ENCODE data around the gene TSPAN2. TPM values are rescaled to one million over a fixed set of nuclear protein-coding genes. Genes with fewer than 3 reads are reported as not detected.

TSPAN2 gene
- total RNA-seq, 1 donor from 2014 or later = 5.3 TPM

- Histone ChIP-seq H3K27ac (replicated peaks) (no peak overlapping the region), H3K4me3 (no peak overlapping the region), H3K4me1 (no peaks in the 10 kb centered on the region), H3K27me3 (ENCODE audit: low read depth) (peaks cover 13% of the 10 kb centered on the region), H3K36me3 (no peaks in the 10 kb centered on the region), H3K9me3 (replicated peaks) (peaks cover 36% of the 10 kb centered on the region)
- no peak for TF ChIP-seq CTCF (IDR thresholded peaks at IDR 0.05; ENCODE audit: borderline replicate concordance)
- no peak for DNase-seq
- intact Hi-C loops (cut with micrococcal nuclease) = no loop called here
Measured at GRCh38 chr1:115121793-115122192, 32.5 kb upstream of the TSPAN2 start.

- no peak overlapping the region for H3K4me3 ChIP-seq
- H3K4me1 ChIP-seq = no peaks in the 10 kb centered on the region
- no peak for DNase-seq
- no peaks in the 10 kb centered on the region for H3K36me3 ChIP-seq
- intact Hi-C loops (cut with micrococcal nuclease) = no loop called here
- peaks cover 13% of the 10 kb centered on the region for H3K27me3 ChIP-seq (ENCODE audit: low read depth)
- H3K27ac ChIP-seq (replicated peaks) = no peak overlapping the region
- TF ChIP-seq CTCF (IDR thresholded peaks at IDR 0.05; ENCODE audit: borderline replicate concordance) = no peak
- peaks cover 36% of the 10 kb centered on the region for H3K9me3 ChIP-seq (replicated peaks)
Measured at GRCh38 chr1:115120296-115120695, 31.0 kb upstream of the TSPAN2 start.

- no peaks in the 10 kb centered on the region for H3K36me3 ChIP-seq
- intact Hi-C loops (cut with micrococcal nuclease) = loop anchor here (10.0 kb wide), 1 partner anchor 64 kb away; no protein-coding TSS in a partner anchor
- peaks cover 13% of the 10 kb centered on the region for H3K27me3 ChIP-seq (ENCODE audit: low read depth)
- DNase-seq = no peak
- no peak overlapping the region for H3K4me3 ChIP-seq
- no peak overlapping the region for H3K27ac ChIP-seq (replicated peaks)
- H3K9me3 ChIP-seq (replicated peaks) = peaks cover 24% of the 10 kb centered on the region
- TF ChIP-seq CTCF (IDR thresholded peaks at IDR 0.05; ENCODE audit: borderline replicate concordance) = no peak
- no peaks in the 10 kb centered on the region for H3K4me1 ChIP-seq
Measured at GRCh38 chr1:115118611-115119010, 29.3 kb upstream of the TSPAN2 start.

GRCh38 chr1:115118086-115118485, 28.8 kb upstream of the TSPAN2 start:
- peaks cover 19% of the 10 kb centered on the region for H3K9me3 ChIP-seq (replicated peaks)
- H3K27ac ChIP-seq (replicated peaks) = no peak overlapping the region
- H3K4me3 ChIP-seq = no peak overlapping the region
- peaks cover under 1% of the 10 kb centered on the region for H3K4me1 ChIP-seq
- intact Hi-C loops (cut with micrococcal nuclease) = loop anchor here (10.0 kb wide), 1 partner anchor 63 kb away; no protein-coding TSS in a partner anchor
- H3K36me3 ChIP-seq = no peaks in the 10 kb centered on the region
- peaks cover 14% of the 10 kb centered on the region for H3K27me3 ChIP-seq (ENCODE audit: low read depth)
- no peak for DNase-seq
- TF ChIP-seq CTCF (IDR thresholded peaks at IDR 0.05; ENCODE audit: borderline replicate concordance) = no peak

GRCh38 chr1:115117298-115117697, 28.0 kb upstream of the TSPAN2 start:
- H3K36me3 ChIP-seq = no peaks in the 10 kb centered on the region
- no peak overlapping the region for H3K27ac ChIP-seq (replicated peaks)
- intact Hi-C loops (cut with micrococcal nuclease) = loop anchor here (10.0 kb wide), 1 partner anchor 62 kb away; no protein-coding TSS in a partner anchor
- H3K4me1 ChIP-seq = peaks cover 2% of the 10 kb centered on the region
- no peak for DNase-seq
- H3K9me3 ChIP-seq (replicated peaks) = peaks cover 11% of the 10 kb centered on the region
- H3K27me3 ChIP-seq (ENCODE audit: low read depth) = peaks cover 17% of the 10 kb centered on the region
- H3K4me3 ChIP-seq = no peak overlapping the region
- no peak for TF ChIP-seq CTCF (IDR thresholded peaks at IDR 0.05; ENCODE audit: borderline replicate concordance)

Data from left ventricle myocardium inferior (tissue), 1 donor.